GM19099 (cell line): ENCODE measurements around the gene EPS8.

Experiments
- POLR2A ChIP-seq: IDR thresholded peaks from 3 replicates; pipeline ENCODE4 v1.6.1; 2011; ENCODE audit warnings: low read depth; ENCODE audit not compliant: insufficient read length; ENCODE audit errors: extremely low read depth

EPS8 gene

DNA sequence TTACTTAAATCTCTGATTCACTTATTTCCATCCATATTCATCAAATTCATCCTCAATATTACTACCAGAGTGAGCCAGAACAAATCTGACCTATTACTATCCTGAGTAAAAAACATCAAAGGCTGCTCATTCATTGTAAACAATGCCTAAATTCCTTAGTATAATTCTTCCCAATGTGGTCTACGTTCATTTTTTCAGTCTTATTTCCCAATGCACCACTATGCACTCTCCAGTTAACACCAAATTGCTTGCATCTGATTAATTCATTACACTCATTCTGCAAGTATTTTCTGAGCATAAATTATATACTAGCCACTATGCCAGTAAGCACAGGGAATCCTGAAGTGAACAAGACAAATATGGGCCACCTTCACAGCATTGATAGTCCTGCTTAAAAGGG, 110.0 kb downstream of the EPS8 start:
- TF ChIP-seq POLR2A = no peak

DNA sequence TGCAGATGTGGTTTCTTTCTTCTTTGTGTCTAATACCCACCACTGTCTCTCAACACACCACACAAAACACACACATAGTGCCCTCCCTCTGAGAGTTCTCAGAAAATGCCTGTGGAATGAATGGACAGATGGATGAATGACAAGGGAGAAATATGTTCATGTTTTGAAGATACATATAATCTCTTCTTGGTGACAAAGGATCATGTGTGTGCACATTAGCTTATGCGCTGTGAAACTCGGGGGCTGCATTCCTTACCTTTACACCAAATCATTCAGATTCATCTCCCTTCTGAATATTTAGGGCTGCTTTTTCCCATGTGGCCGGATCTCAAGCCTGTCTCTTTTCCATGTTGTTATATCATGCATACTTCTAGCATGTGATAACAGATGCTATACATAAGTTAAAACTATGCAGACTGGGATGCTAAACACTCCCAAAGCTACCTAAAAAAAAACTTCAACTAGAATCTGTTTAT, 111.4 kb downstream of the EPS8 start:
- TF ChIP-seq POLR2A = no peak

DNA sequence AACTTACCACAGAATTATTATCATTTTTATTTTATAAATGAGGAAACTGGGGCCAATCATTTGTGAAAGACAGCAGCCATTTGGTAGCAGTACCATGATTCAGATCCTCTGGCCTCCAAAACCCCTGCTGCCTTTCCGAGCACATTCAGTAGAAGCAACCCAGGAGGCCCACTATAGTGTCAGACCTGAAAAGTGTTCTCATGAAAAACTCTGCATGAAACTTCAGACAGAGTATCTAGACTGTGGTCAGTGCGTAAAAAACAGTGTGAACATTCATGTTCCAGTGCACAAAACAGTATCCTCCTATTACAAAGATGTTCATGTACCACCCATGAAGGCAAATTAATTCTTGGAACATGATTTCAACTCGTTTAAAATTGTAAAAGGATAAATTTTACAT, 112.0 kb downstream of the EPS8 start:
- no peak for TF ChIP-seq POLR2A

DNA sequence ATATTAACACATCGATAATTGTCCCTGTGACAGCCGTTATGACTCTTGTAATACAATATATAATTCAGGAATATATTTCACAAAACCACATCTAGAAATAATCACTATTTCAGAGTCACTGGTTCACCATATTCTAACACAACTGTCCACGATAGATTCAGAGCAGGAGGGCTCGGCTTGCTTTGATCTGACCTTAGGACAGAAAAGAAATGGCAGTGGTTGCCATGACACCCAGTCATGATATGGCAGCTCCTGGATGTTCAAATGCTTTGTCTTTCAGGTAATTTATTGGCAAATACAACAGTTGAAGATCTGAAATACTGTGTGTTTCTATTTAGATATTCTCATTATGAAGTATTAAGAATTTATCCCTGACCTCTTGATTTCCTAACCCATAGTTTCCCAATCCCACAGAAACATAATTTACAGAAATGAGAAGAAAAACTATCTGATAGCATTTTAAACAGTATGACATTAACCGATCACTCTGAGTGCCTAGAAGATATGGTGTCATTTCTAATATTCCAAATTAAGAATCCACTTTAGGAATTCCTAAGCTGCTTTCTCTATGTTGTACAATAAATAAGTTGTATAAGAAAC, 116.4 kb downstream of the EPS8 start:
- no peak for TF ChIP-seq POLR2A

DNA sequence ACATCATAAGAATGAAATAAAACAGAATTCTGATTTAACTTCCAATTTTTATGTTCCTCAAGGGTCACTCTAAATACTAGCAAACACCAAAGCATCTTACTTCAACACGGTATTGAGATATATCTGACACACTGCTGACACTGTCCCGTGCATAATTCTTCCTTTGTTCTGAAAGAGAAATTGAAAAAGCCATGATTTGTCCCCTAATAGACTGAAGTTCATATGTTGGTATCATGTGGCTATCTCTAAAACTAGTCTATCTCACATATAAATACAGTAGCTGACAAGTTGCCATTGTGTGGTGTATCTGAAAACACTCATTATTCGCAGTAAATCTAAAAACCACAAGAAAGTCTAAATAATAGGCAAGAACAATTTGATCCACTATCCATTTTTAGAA, 118.4 kb downstream of the EPS8 start:
- TF ChIP-seq POLR2A = no peak

DNA sequence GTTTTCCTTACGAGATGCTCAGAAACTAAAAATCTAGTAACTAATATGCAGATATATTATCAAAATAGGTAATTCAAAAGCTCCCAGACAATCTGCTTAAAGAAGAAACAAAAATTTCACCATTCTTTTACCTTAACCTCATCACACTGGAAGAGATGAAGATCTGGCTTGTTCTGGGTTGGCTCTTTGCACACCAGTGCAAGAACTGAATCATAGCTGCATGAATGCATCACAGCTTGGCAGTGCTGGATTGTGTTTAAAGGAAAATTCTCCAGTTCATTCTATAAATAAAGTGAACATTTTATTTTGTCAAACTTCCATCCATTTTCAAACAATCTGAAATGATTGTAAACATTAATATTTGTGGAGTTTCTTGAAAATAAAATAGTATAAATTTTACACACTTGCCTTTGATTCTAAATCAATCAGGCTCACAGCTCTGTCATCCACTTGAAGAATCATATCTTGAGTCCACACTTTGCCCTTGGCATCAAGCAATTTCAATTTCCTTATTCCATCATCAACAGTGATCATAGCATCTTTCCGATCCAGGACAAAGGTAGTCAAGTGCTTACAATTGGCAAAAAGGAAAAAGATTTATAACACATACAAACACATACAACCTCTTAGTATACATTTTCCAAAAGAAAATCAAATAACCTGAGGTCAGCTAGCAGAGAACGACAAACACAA, 119.8 kb downstream of the EPS8 start:
- TF ChIP-seq POLR2A = no peak

DNA sequence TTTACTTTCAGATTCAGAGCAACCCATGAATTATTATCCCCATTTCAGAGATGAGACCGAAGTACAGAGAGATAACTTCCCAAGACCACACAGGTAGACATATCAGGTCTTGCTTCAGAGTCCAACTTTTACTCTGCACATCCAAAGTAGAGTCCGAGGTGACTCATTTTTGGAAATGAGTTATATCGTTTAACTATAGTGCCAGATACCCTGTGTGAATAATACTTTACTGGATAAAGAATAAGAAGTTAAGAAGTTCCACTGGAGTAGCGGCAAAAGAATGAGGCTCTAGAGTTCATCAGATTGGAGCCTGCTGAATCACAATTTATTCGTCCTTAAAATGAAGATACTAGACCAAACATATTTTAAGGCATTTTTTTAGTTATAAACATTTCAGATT, 124.7 kb downstream of the EPS8 start:
- TF ChIP-seq POLR2A = no peak

DNA sequence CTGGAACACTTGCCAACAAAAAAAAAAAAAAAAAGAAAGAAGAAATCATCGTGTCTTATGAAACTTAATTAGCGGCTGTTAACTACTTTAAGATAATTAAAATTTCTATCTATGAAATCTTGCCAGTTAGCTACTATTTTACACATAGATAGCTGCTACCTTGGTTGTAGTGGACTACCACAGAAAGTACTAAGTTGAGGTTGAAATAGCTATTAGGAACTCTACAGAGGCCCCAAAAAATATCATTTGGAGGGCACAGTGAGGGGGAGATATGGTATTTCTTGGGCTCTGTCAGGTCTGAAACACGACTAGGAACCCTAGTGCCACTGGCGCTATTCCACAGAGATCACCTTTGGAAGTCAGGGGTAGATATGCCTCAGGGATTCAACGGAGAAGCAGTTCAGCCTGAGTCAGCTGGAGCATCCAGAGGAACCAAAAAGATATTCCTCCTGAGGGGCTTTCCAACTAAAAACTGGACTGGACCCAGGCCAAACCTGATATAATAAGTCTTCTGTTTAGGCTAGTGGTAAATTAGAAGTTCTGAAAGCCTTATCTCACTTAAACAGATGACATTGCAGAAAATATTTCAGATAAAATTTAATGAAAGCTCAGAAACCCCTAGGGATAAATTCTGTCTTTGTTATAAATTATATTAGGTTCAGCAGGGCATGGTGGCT, 126.1 kb downstream of the EPS8 start:
- TF ChIP-seq POLR2A = no peak

DNA sequence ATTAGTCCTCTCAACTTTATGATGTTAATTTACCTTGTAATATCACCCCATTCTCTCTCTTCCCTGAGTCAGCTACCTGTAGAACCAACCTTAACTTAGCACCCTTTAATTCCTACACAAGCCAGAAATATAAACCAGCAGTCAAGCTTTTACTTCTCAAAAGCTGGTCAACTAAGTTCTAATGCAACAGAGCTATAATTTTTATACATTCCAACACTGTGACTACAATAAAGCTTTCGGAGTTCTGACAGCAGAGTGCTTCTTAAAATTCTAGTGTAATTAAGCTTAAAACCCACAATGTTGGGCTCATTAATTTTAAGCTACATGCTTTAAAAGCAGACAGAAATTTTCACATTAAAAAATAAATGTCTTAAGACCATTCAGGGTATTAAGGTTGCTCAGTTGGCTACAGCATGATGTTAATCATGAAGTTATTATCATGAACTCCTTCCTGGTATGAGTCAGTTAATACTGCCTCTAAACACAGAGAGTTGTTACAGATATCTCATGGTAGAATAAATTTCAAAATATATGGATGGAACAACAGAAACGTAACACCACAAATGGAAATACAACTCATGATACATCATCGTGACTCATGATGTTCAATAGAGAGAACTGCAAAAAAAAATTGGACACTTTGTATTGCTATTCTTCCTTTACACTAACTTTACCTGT, 126.7 kb downstream of the EPS8 start:
- TF ChIP-seq POLR2A = no peak

DNA sequence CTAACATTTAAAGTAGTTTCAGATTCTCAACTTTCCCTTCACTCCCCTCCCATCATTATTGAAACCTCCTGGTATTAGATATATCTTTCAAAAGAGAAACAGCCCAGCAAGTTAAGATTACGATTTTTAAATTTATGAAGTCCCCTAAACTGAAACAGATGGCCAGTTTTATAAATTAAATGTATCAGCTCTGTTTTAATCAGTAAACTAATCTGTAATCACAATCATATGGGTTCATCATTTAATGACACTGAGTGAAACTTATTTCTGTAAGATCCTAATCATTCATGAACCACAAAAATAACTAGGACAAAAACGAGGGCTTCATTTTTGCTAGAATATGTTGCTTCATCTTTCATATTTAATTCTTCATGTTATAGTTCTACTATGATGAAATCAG, 137.8 kb downstream of the EPS8 start:
- no peak for TF ChIP-seq POLR2A

DNA sequence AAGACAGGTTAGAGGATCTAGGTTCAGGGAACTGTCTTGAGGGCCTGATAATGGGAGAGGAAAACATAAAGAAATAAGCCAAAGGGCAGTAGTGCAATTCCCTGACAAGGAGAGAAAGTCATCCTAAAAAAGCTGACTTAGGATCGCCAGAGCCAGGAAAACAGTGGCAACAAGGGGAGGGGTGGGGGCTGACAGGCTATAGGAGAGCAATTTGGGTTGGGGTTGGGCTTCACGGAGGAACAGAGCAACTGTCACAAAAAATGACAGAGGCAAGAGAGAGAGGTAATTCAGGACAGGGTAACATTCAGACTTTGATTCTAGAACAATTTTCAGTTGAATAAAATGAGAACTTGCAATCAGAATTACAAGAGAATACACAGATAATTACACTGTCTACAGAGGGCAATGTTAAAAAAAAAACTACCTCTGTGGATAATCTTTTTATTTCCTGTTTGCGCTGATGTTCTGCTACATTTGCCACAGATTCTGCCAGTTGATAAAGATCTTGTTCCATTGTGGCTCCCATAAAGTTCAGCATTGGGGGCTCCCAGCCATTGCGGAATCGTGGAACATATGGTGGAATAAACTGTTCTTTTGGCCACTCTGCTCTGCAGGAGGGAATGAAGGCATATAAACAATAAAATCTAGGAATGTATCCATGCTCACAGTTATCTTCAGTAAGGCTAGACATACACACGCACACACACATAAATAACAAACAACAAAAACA, 138.6 kb downstream of the EPS8 start:
- no peak for TF ChIP-seq POLR2A

DNA sequence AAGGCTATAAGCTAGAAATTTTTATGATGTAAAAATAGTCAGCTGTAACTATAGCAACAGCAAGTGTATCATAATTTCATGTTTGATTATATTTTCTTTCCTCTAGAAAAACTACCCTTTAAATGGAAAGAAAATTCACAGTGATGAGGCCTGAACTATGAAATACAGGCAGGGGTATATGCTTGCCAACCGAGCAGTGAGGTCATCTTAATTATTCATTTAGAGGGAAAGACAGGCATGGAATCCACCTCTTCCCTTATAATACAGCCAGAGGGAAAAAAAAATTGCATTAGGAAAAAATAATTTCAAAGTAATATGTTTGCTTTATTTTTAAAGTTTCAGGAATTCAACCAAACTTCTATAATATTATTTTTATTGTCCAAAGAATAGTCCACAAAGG, 139.8 kb downstream of the EPS8 start:
- TF ChIP-seq POLR2A = no peak

DNA sequence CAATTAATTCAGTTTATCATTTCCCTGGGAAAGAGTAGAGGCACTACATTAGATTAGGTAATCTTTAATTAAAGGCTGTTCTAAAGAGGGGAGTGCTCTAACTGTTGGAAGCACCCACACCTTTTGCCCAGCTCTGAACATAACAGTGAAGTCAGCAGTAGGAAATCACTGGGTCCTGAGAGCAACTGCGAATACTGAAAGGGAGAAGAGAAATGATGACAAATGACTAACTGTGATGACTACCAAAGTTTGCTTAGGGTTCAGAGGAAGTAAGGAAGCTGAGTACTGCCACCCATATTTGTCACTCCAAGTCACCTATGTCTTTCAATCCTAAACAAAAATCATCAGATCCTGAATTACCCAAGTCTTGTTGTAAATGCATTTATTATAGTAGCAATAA, 140.6 kb downstream of the EPS8 start:
- no peak for TF ChIP-seq POLR2A

DNA sequence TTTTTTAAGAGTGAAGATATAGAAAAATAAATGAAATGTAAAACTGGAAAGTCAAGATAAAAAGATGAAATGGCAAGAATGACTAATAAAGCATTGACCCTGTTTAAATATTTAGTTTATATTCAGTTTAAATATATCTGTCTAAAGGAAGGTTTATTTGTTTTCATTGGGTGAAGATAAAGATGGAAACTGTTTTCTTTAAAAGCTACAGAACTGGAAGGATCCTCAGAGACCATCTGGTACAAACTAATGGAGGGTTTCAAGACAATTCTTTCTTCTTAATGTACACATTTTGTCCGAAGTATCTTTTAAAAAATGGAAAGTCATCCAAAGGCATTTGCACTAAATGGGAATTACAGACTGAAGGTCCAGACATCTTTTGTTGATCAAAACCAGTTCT, 142.6 kb downstream of the EPS8 start:
- TF ChIP-seq POLR2A = no peak

DNA sequence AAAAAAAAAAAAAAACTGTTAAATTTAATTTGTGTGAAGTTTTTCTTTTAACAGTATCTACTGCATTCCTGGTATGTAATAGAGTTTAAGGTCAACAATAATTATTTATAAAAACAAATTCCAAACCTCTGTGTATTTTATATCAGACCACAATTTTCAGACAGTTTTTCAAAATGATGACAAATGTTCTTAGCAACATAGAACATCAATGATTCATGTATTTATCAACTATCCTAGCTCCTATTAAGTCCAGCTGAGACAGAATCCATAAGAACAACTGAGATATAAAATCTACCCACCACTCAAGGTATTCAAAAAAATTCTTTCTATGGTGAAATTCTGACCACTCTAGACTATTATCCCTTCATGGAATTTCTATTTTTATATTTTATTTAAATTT, 144.5 kb downstream of the EPS8 start:
- TF ChIP-seq POLR2A = no peak

DNA sequence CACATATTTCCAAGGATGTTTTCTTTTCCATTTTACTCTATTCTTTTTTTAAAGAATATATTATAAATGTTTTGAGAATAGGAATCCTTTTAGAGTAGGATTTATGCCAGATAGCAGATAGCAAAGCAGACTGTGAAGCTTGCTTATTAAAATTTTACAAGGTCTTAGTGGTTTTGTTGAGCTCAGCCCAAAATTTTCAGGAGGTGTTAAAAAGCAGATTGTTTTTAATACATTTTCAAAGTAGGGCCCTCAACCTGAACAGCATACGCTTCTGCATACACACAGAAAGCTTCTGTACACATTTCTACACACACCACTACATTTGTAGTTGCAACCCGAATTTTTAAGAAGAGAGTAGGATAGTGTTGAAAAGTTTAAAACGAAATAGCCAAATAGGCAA, 151.0 kb downstream of the EPS8 start:
- no peak for TF ChIP-seq POLR2A
